ENCODE results near the gene EDC4. TPM values are rescaled to one million over a fixed set of nuclear protein-coding genes. Genes with fewer than 3 reads are reported as not detected.

EDC4 gene
- total and polyA plus RNA-seq, 8 donors, result 22.0 to 141 (median 42.0) TPM

GRCh38 chr16:67924140-67924906 lies 51.5 kb downstream of the EDC4 start:
- DNase-seq, result no peak
- 80 to 95% (median 94%) methylated on average over 10 of the region's 10 CpGs for WGBS, 5 donors
- intact Hi-C loops (cut with DNase I; ENCODE audit: low total_unique reads), result no loop called here
- peaks cover 20 to 69% (median 52%) of the 10 kb centered on the region in 4 donors for H3K36me3 ChIP-seq
- TF ChIP-seq EP300 (IDR thresholded peaks at IDR 0.05) (no peak), CTCF (IDR thresholded peaks at IDR 0.05) (no peak), POLR2AphosphoS5 (IDR thresholded peaks at IDR 0.05) (no peak), POLR2A (IDR thresholded peaks at IDR 0.05) (no peak)
- H3K4me3 ChIP-seq, result no peak overlapping the region
- H3K4me1 ChIP-seq, result peaks cover 12 to 46% (median 18%) of the 10 kb centered on the region in 4 donors
- no peak overlapping the region for H3K27ac ChIP-seq
- no peaks in the 10 kb centered on the region for H3K27me3 ChIP-seq
- no peaks in the 10 kb centered on the region for H3K9me3 ChIP-seq

GRCh38 chr16:67926181-67926750 lies 53.4 kb downstream of the EDC4 start:
- TF ChIP-seq POLR2A (IDR thresholded peaks at IDR 0.05), result no peak
- TF ChIP-seq POLR2AphosphoS5 (IDR thresholded peaks at IDR 0.05), result peak in 1 of 3 donors; percentile 36
- TF ChIP-seq CTCF (IDR thresholded peaks at IDR 0.05), result no peak
- no peak for TF ChIP-seq EP300 (IDR thresholded peaks at IDR 0.05)
- Histone ChIP-seq H3K36me3 (peaks cover 22 to 77% (median 64%) of the 10 kb centered on the region in 4 donors), H3K9me3 (no peaks in the 10 kb centered on the region), H3K4me3 (no peak overlapping the region), H3K27me3 (no peaks in the 10 kb centered on the region), H3K4me1 (peaks cover 12 to 46% (median 18%) of the 10 kb centered on the region in 4 donors), H3K27ac (peak overlapping the region in 4 of 5 donors; percentile 49 to 59 (median 55))
- DNase-seq, result peak in 1 of 2 donors; percentile 63
- intact Hi-C loops (cut with DNase I; ENCODE audit: low total_unique reads), result loop anchor here (5.0 kb wide), 1 partner anchor 44 kb away; the partner anchor contains the start of gene NRN1L
- WGBS, 5 donors, result 39 to 57% (median 48%) methylated on average over 12 to 13 of the region's 13 CpGs

- Histone ChIP-seq H3K27me3 (no peaks in the 10 kb centered on the region), H3K9me3 (no peaks in the 10 kb centered on the region), H3K4me1 (peaks cover 12 to 38% (median 18%) of the 10 kb centered on the region in 4 donors), H3K4me3 (no peak overlapping the region), H3K27ac (peak overlapping the region in 2 of 5 donors; percentile 49 to 52), H3K36me3 (peaks cover 19 to 81% (median 72%) of the 10 kb centered on the region in 4 donors)
- TF ChIP-seq CTCF (IDR thresholded peaks at IDR 0.05) (no peak), POLR2AphosphoS5 (IDR thresholded peaks at IDR 0.05) (no peak), EP300 (IDR thresholded peaks at IDR 0.05) (no peak), POLR2A (IDR thresholded peaks at IDR 0.05) (no peak)
- DNase-seq, result no peak
- intact Hi-C loops (cut with DNase I; ENCODE audit: low total_unique reads), result loop anchor here (5.0 kb wide), 1 partner anchor 45 kb away; the partner anchor contains the start of gene NRN1L
- WGBS, 5 donors, result 85 to 100% (median 90%) methylated on average over 1 to 22 of the region's 22 CpGs
Observed at GRCh38 chr16:67927131-67927941, 54.5 kb downstream of the EDC4 start.

- no peak for TF ChIP-seq EP300 (IDR thresholded peaks at IDR 0.05)
- TF ChIP-seq CTCF (IDR thresholded peaks at IDR 0.05), result no peak
- no peak for TF ChIP-seq POLR2A (IDR thresholded peaks at IDR 0.05)
- no peak for TF ChIP-seq POLR2AphosphoS5 (IDR thresholded peaks at IDR 0.05)
- H3K9me3 ChIP-seq, result no peaks in the 10 kb centered on the region
- H3K4me1 ChIP-seq, result peaks cover 12 to 30% (median 14%) of the 10 kb centered on the region in 4 donors
- H3K36me3 ChIP-seq, result peaks cover 15 to 81% (median 68%) of the 10 kb centered on the region in 4 donors
- no peak overlapping the region for H3K27ac ChIP-seq
- intact Hi-C loops (cut with DNase I; ENCODE audit: low total_unique reads), result loop anchor here (5.0 kb wide), 1 partner anchor 46 kb away; the partner anchor contains the start of gene NRN1L
- no peaks in the 10 kb centered on the region for H3K27me3 ChIP-seq
- WGBS, 5 donors, result 75 to 80% (median 76%) methylated on average over 7 of the region's 7 CpGs
- DNase-seq, result no peak
- no peak overlapping the region for H3K4me3 ChIP-seq
Observed at GRCh38 chr16:67928147-67928546, 55.3 kb downstream of the EDC4 start.

All from stomach (tissue), 9 donors.